ENCODE results near the gene BCAS3.
"Not testable (repeated sequence)": the region's sequence is repeated elsewhere in the genome, so short reads cannot be mapped to it uniquely, and the experiment has no call there.

Gene BCAS3

GRCh38 chr17:61351745-61352407 lies 674.2 kb downstream of the BCAS3 start:
- H3K27ac ChIP-seq = no peak overlapping the region

GRCh38 chr17:61352408-61352770 lies 674.7 kb downstream of the BCAS3 start:
- 0 out of 2 replicates have a peak overlapping the region, but pooled peaks have one; percentile 15 for H3K27ac ChIP-seq
- TF ChIP-seq ZFX (IDR thresholded peaks at IDR 0.05) (no peak), CTCF (conservative IDR thresholded peaks at IDR 0.05) (no peak)

More at GRCh38 chr17:61351745-61352407, 674.2 kb downstream of the BCAS3 start:
- TF ChIP-seq CTCF (conservative IDR thresholded peaks at IDR 0.05) (no peak), ZFX (IDR thresholded peaks at IDR 0.05) (no peak)

GRCh38 chr17:61352781-61353491 lies 675.3 kb downstream of the BCAS3 start:
- TF ChIP-seq CTCF (conservative IDR thresholded peaks at IDR 0.05) (no peak), ZFX (IDR thresholded peaks at IDR 0.05) (no peak)
- 0 out of 2 replicates have a peak overlapping the region, but pooled peaks have one; percentile 15 for H3K27ac ChIP-seq

- no peak overlapping the region for H3K27ac ChIP-seq
Observed at GRCh38 chr17:61353615-61354014, 676.0 kb downstream of the BCAS3 start.

GRCh38 chr17:61354895-61355874 lies 677.5 kb downstream of the BCAS3 start:
- no peak for TF ChIP-seq ZFX (IDR thresholded peaks at IDR 0.05)
- no peak for TF ChIP-seq CTCF (conservative IDR thresholded peaks at IDR 0.05)
- H3K27ac ChIP-seq = no peak overlapping the region

More at GRCh38 chr17:61353615-61354014, 676.0 kb downstream of the BCAS3 start:
- TF ChIP-seq CTCF (conservative IDR thresholded peaks at IDR 0.05) (no peak), ZFX (IDR thresholded peaks at IDR 0.05) (no peak)

GRCh38 chr17:61357061-61357460 lies 679.4 kb downstream of the BCAS3 start:
- H3K27ac ChIP-seq = peak overlapping the region; percentile 3; the same call in 1 of the 2 replicates

GRCh38 chr17:61359513-61359912 lies 681.9 kb downstream of the BCAS3 start:
- H3K27ac ChIP-seq = not testable (repeated sequence)

All from C4-2B (cell line).